ENCODE results near the gene FXYD1. TPM values are rescaled to one million over a fixed set of nuclear protein-coding genes. Genes with fewer than 3 reads are reported as not detected.

The FXYD1 gene
- total RNA-seq, 4 donors from 2014 or later = 10.6 to 29.2 TPM; not detected in 2

GRCh38 chr19:35159606-35160005 is 21.0 kb downstream of the FXYD1 start:
- no peak for TF ChIP-seq CTCF (IDR thresholded peaks at IDR 0.05)
- no peak for TF ChIP-seq POLR2AphosphoS5 (IDR thresholded peaks at IDR 0.05)
- TF ChIP-seq POLR2A (IDR thresholded peaks at IDR 0.05) = no peak
- TF ChIP-seq EP300 (IDR thresholded peaks at IDR 0.05; ENCODE audit: low read depth) = no peak
- 93 to 100% methylated on average over 1 to 8 of the region's 8 CpGs for WGBS, 2 donors (ENCODE audit: low coverage in 1 of 2)
- Histone ChIP-seq H3K27ac (no peak overlapping the region), H3K9me3 (no peaks in the 10 kb centered on the region), H3K4me3 (no peak overlapping the region), H3K36me3 (peaks cover 0 to 13% (median 0%) of the 10 kb centered on the region in 4 donors), H3K27me3 (peaks cover 22% of the 10 kb centered on the region), H3K4me1 (peaks cover 0 to 12% (median 6%) of the 10 kb centered on the region in 4 donors)
- DNase-seq = no peak
- intact Hi-C loops (cut with DNase I; ENCODE audit: low total_unique reads) = no loop called here
- in situ Hi-C loops (cut with MboI; ENCODE audit: low pct_ligation_motif_present in 1 of 4, low pct_unique_long_range_greater_than_20kb in 1 of 4, low sequenced_read_pairs in 3 of 4) = no loop called here

- 87 to 90% methylated on average over 8 to 9 of the region's 9 CpGs for WGBS, 2 donors (ENCODE audit: low coverage in 1 of 2)
- no peak for DNase-seq
- H3K4me1 ChIP-seq = peaks cover 0 to 4% (median under 1%) of the 10 kb centered on the region in 4 donors
- TF ChIP-seq CTCF (IDR thresholded peaks at IDR 0.05) (no peak), POLR2A (IDR thresholded peaks at IDR 0.05) (no peak), EP300 (IDR thresholded peaks at IDR 0.05; ENCODE audit: low read depth) (no peak)
- intact Hi-C loops (cut with DNase I; ENCODE audit: low total_unique reads) (no loop called here), in situ Hi-C loops (cut with MboI; ENCODE audit: low pct_ligation_motif_present in 1 of 4, low pct_unique_long_range_greater_than_20kb in 1 of 4, low sequenced_read_pairs in 3 of 4) (no loop called here)
- no peaks in the 10 kb centered on the region for H3K9me3 ChIP-seq
- H3K36me3 ChIP-seq = peaks cover 0 to 13% (median 0%) of the 10 kb centered on the region in 4 donors
- no peak overlapping the region for H3K27ac ChIP-seq
- H3K27me3 ChIP-seq = peaks cover 9% of the 10 kb centered on the region
- no peak overlapping the region for H3K4me3 ChIP-seq
These were observed 22.2 kb downstream of the FXYD1 start for GRCh38 chr19:35160629-35161433.

- no peaks in the 10 kb centered on the region for H3K4me1 ChIP-seq
- intact Hi-C loops (cut with DNase I; ENCODE audit: low total_unique reads) (no loop called here), in situ Hi-C loops (cut with MboI; ENCODE audit: low pct_ligation_motif_present in 1 of 4, low pct_unique_long_range_greater_than_20kb in 1 of 4, low sequenced_read_pairs in 3 of 4) (no loop called here)
- 90 to 98% methylated on average over 2 of the region's 2 CpGs for WGBS, 2 donors (ENCODE audit: low coverage in 1 of 2)
- peaks cover 0 to 13% (median 0%) of the 10 kb centered on the region in 4 donors for H3K36me3 ChIP-seq
- peaks cover 0 to 4% of the 10 kb centered on the region in 2 donors for H3K9me3 ChIP-seq
- peaks cover 4% of the 10 kb centered on the region for H3K27me3 ChIP-seq
- no peak for DNase-seq
- H3K4me3 ChIP-seq = no peak overlapping the region
- no peak overlapping the region for H3K27ac ChIP-seq
- TF ChIP-seq EP300 (IDR thresholded peaks at IDR 0.05; ENCODE audit: low read depth) = no peak
- no peak for TF ChIP-seq CTCF (IDR thresholded peaks at IDR 0.05)
- TF ChIP-seq POLR2A (IDR thresholded peaks at IDR 0.05) = no peak
- TF ChIP-seq POLR2AphosphoS5 (IDR thresholded peaks at IDR 0.05) = no peak
These were observed 22.8 kb downstream of the FXYD1 start for GRCh38 chr19:35161434-35161743.

- intact Hi-C loops (cut with DNase I; ENCODE audit: low total_unique reads) (no loop called here), in situ Hi-C loops (cut with MboI; ENCODE audit: low pct_ligation_motif_present in 1 of 4, low pct_unique_long_range_greater_than_20kb in 1 of 4, low sequenced_read_pairs in 3 of 4) (no loop called here)
- Histone ChIP-seq H3K36me3 (peaks cover 0 to 13% (median 0%) of the 10 kb centered on the region in 4 donors), H3K27ac (no peak overlapping the region), H3K9me3 (peaks cover 0 to 6% of the 10 kb centered on the region in 2 donors), H3K4me3 (no peak overlapping the region), H3K27me3 (peaks cover 4% of the 10 kb centered on the region), H3K4me1 (no peaks in the 10 kb centered on the region)
- no peak for DNase-seq
- no peak for TF ChIP-seq EP300 (IDR thresholded peaks at IDR 0.05; ENCODE audit: low read depth)
- TF ChIP-seq POLR2A (IDR thresholded peaks at IDR 0.05) = no peak
- TF ChIP-seq CTCF (IDR thresholded peaks at IDR 0.05) = no peak
- TF ChIP-seq POLR2AphosphoS5 (IDR thresholded peaks at IDR 0.05) = no peak
- WGBS, 2 donors (ENCODE audit: low coverage in 1 of 2) = 95 to 100% methylated on average over 1 to 6 of the region's 6 CpGs
These were observed 24.1 kb downstream of the FXYD1 start for GRCh38 chr19:35162471-35163326.

All from transverse colon (tissue), 4 donors.